SK-N-MC (cell line): ENCODE results near the gene ATP1B1.

ENCODE experiments used
- EZH2 ChIP-seq: fragments of 200-600 bp; sonication (generic); IDR thresholded peaks from one replicate; pipeline ENCODE4 v1.6.1; 2017; ENCODE audit warnings: antibody characterized with exemption
- FOXP2 ChIP-seq: optimal IDR thresholded peaks from 2 replicates; pipeline ENCODE3; 2011; ENCODE audit warnings: mild to moderate bottlenecking, moderate library complexity; ENCODE audit not compliant: insufficient read depth; ENCODE audit errors: extremely low read length, control extremely low read depth
- POLR2AphosphoS5 ChIP-seq: IDR thresholded peaks from 2 replicates; pipeline ENCODE4 v1.6.1; 2012; ENCODE audit warnings: mild to moderate bottlenecking, low read depth, low read length, borderline replicate concordance

GRCh38 chr1:169146576-169147214 is 40.2 kb downstream of the ATP1B1 start:
- TF ChIP-seq POLR2AphosphoS5 (no peak), EZH2 (no peak), FOXP2 (no peak)
